ENCODE results near the gene CHCHD3.

DNA sequence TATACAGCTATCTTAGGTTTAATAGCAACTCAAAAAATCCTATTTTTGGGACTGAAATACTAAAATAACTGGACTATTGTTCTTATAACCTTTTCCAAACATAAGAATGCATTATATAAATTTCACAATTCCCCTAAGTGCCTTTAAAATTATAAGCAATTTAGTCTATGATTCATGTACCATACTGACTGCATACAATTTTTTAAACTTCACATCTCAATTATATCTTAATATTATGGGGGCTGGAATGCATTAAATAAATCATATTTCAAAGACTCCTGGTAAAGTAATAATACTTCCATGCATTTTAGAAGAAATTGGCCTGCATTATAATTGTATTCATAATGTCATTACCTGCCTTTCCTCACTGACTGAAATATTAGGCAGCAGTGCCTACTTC is 144.6 kb downstream of the CHCHD3 start:
- TF ChIP-seq ZNF8 (CRISPR knock-in tag; IDR thresholded peaks at IDR 0.05) = no peak
- no peak for TF ChIP-seq TCF4 (CRISPR knock-in tag; IDR thresholded peaks at IDR 0.05; ENCODE audit: borderline replicate concordance)
- no peak for TF ChIP-seq ZFP3 (CRISPR knock-in tag; IDR thresholded peaks at IDR 0.05)
- no peak for TF ChIP-seq SNAI2 (CRISPR knock-in tag; IDR thresholded peaks at IDR 0.05)
- no peak for TF ChIP-seq ZNF70 (CRISPR knock-in tag; IDR thresholded peaks at IDR 0.05)
- TF ChIP-seq, protein P1, sequence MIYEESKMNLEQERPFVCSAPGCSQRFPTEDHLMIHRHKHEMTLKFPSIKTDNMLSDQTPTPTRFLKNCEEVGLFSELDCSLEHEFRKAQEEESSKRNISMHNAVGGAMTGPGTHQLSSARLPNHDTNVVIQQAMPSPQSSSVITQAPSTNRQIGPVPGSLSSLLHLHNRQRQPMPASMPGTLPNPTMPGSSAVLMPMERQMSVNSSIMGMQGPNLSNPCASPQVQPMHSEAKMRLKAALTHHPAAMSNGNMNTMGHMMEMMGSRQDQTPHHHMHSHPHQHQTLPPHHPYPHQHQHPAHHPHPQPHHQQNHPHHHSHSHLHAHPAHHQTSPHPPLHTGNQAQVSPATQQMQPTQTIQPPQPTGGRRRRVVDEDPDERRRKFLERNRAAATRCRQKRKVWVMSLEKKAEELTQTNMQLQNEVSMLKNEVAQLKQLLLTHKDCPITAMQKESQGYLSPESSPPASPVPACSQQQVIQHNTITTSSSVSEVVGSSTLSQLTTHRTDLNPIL (CRISPR knock-in tag; IDR thresholded peaks at IDR 0.05; ENCODE audit: low read depth) = peak; percentile 33; the same call in 1 of the 2 replicates
- TF ChIP-seq, protein P2, sequence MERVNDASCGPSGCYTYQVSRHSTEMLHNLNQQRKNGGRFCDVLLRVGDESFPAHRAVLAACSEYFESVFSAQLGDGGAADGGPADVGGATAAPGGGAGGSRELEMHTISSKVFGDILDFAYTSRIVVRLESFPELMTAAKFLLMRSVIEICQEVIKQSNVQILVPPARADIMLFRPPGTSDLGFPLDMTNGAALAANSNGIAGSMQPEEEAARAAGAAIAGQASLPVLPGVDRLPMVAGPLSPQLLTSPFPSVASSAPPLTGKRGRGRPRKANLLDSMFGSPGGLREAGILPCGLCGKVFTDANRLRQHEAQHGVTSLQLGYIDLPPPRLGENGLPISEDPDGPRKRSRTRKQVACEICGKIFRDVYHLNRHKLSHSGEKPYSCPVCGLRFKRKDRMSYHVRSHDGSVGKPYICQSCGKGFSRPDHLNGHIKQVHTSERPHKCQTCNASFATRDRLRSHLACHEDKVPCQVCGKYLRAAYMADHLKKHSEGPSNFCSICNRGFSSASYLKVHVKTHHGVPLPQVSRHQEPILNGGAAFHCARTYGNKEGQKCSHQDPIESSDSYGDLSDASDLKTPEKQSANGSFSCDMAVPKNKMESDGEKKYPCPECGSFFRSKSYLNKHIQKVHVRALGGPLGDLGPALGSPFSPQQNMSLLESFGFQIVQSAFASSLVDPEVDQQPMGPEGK (CRISPR knock-in tag; IDR thresholded peaks at IDR 0.05; ENCODE audit: borderline replicate concordance) = peak; percentile 40; the same call in 1 of the 2 replicates
- TF ChIP-seq, protein P3, sequence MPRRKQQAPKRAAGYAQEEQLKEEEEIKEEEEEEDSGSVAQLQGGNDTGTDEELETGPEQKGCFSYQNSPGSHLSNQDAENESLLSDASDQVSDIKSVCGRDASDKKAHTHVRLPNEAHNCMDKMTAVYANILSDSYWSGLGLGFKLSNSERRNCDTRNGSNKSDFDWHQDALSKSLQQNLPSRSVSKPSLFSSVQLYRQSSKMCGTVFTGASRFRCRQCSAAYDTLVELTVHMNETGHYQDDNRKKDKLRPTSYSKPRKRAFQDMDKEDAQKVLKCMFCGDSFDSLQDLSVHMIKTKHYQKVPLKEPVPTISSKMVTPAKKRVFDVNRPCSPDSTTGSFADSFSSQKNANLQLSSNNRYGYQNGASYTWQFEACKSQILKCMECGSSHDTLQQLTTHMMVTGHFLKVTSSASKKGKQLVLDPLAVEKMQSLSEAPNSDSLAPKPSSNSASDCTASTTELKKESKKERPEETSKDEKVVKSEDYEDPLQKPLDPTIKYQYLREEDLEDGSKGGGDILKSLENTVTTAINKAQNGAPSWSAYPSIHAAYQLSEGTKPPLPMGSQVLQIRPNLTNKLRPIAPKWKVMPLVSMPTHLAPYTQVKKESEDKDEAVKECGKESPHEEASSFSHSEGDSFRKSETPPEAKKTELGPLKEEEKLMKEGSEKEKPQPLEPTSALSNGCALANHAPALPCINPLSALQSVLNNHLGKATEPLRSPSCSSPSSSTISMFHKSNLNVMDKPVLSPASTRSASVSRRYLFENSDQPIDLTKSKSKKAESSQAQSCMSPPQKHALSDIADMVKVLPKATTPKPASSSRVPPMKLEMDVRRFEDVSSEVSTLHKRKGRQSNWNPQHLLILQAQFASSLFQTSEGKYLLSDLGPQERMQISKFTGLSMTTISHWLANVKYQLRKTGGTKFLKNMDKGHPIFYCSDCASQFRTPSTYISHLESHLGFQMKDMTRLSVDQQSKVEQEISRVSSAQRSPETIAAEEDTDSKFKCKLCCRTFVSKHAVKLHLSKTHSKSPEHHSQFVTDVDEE (CRISPR knock-in tag; IDR thresholded peaks at IDR 0.05) = no peak
- TF ChIP-seq, protein P4, sequence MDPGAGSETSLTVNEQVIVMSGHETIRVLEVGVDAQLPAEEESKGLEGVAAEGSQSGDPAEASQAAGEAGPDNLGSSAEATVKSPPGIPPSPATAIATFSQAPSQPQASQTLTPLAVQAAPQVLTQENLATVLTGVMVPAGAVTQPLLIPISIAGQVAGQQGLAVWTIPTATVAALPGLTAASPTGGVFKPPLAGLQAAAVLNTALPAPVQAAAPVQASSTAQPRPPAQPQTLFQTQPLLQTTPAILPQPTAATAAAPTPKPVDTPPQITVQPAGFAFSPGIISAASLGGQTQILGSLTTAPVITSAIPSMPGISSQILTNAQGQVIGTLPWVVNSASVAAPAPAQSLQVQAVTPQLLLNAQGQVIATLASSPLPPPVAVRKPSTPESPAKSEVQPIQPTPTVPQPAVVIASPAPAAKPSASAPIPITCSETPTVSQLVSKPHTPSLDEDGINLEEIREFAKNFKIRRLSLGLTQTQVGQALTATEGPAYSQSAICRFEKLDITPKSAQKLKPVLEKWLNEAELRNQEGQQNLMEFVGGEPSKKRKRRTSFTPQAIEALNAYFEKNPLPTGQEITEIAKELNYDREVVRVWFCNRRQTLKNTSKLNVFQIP (CRISPR knock-in tag; IDR thresholded peaks at IDR 0.05; ENCODE audit: borderline replicate concordance, low read depth) = no peak
- no peak for TF ChIP-seq PPARA (CRISPR knock-in tag; IDR thresholded peaks at IDR 0.05; ENCODE audit: borderline replicate concordance)
- no peak for TF ChIP-seq ZC3H10 (CRISPR knock-in tag; IDR thresholded peaks at IDR 0.05)
- TF ChIP-seq ARNTL (CRISPR knock-in tag; IDR thresholded peaks at IDR 0.05; ENCODE audit: borderline replicate concordance, low read depth) = no peak

Data from SK-N-SH treated with all-trans-retinoic acid at 6 μM for 48 hours (cell line).